SK-N-SH (cell line): ENCODE data around the gene MDH2. TPM values are rescaled to one million over a fixed set of nuclear protein-coding genes. Genes with fewer than 3 reads are reported as not detected.

ENCODE experiments used
- CTCF ChIA-PET: fragments of 300-600, 350-600 bp; formaldehyde crosslinking; extraction: SDS; loops from one replicate; lab custom pipeline; 2021; lab: Yijun Ruan, JAX
- POLR2A ChIA-PET: fragments of 350-600 bp; sonication (Branson Sonifier 250); formaldehyde crosslinking; extraction: SDS; loops from one replicate; lab custom pipeline; 2020; ENCODE audit warnings: antibody characterized with exemption, inconsistent platforms; lab: Yijun Ruan, JAX
- DNase-seq: peaks from one replicate; pipeline ENCODE4 v3.0.0; 2012
- H2AFZ ChIP-seq: fragments of 200-600 bp; sonication (generic); 2 replicates; pipeline ENCODE4 v1.8.1; 2016; ENCODE audit warnings: antibody characterized with exemption, mild to moderate bottlenecking, low read depth
- H3F3A ChIP-seq: fragments of 200-600 bp; sonication (generic); replicated peaks from 2 replicates; pipeline ENCODE3; 2016; ENCODE audit warnings: antibody characterized with exemption, mild to moderate bottlenecking; ENCODE audit not compliant: insufficient read depth
- H3K27ac ChIP-seq, 2 experiments: fragments of 200-500 bp in 1 of 2; fragments of 200-600 bp in 1 of 2; sonication (Bioruptor generic) in 1 of 2; sonication (generic), shearing (Covaris generic) in 1 of 2; 2 replicates each; pipeline versions ENCODE4 v1.5.1 to v1.6.1; 2014 to 2016; ENCODE audit warnings: low read depth in 2 of 2, inconsistent platforms in 1 of 2, low read length in 1 of 2, mild to moderate bottlenecking in 1 of 2, mixed read lengths in 1 of 2
- H3K27me3 ChIP-seq: fragments of 200-600 bp; sonication (generic), shearing (Covaris generic); 2 replicates; pipeline ENCODE4 v1.6.1; 2016; ENCODE audit warnings: mixed run types; ENCODE audit not compliant: insufficient read depth
- H3K36me3 ChIP-seq, 2 experiments: fragments of 200-500 bp in 1 of 2; fragments of 200-600 bp in 1 of 2; sonication (Bioruptor generic) in 1 of 2; sonication (generic) in 1 of 2; replicated peaks in 1 of 2; 2 replicates each; pipeline versions ENCODE3 to v1.5.1; 2014 to 2016; ENCODE audit warnings: low read length in 1 of 2, mild to moderate bottlenecking in 1 of 2; ENCODE audit not compliant: insufficient read depth in 2 of 2, control insufficient read depth in 1 of 2
- H3K4me1 ChIP-seq, 2 experiments: fragments of 200-500 bp in 1 of 2; fragments of 200-600 bp in 1 of 2; sonication (Bioruptor generic) in 1 of 2; sonication (generic), shearing (Covaris generic) in 1 of 2; 2 replicates each; pipeline versions ENCODE4 v1.5.1 to v1.6.1; 2014 to 2016; ENCODE audit warnings: low read depth in 1 of 2, low read length in 1 of 2, mixed run types in 1 of 2; ENCODE audit not compliant: insufficient read depth in 2 of 2, control insufficient read depth in 1 of 2
- H3K4me2 ChIP-seq: fragments of 200-600 bp; sonication (generic), shearing (Covaris generic); 2 replicates; pipeline ENCODE4 v1.6.1; 2017; ENCODE audit warnings: mixed run types
- H3K4me3 ChIP-seq, 2 experiments: fragments of 200-500 bp in 1 of 2; fragments of 200-600 bp in 1 of 2; sonication (Bioruptor generic) in 1 of 2; sonication (generic), shearing (Covaris generic) in 1 of 2; 2 replicates each; pipeline versions ENCODE4 v1.5.1 to v1.8.1; 2014 to 2016; ENCODE audit warnings: low read depth in 2 of 2, inconsistent platforms in 1 of 2, low read length in 1 of 2, mild to moderate bottlenecking in 1 of 2, mixed read lengths in 1 of 2, moderate library complexity in 1 of 2
- H3K79me2 ChIP-seq: fragments of 200-600 bp; sonication (generic); 2 replicates; pipeline ENCODE4 v1.8.1; 2017; ENCODE audit warnings: mild to moderate bottlenecking; ENCODE audit not compliant: insufficient read depth
- H3K9ac ChIP-seq: fragments of 200-600 bp; sonication (generic); 2 replicates; pipeline ENCODE4 v1.6.1; 2017; ENCODE audit warnings: mixed run types
- H3K9me2 ChIP-seq: fragments of 200-600 bp; sonication (generic); 2 replicates; pipeline ENCODE4 v1.6.1; 2017; ENCODE audit warnings: mixed run types
- H3K9me3 ChIP-seq: fragments of 200-600 bp; sonication (generic); 2 replicates; pipeline ENCODE4 v1.6.1; 2017; ENCODE audit warnings: mixed run types, mild to moderate bottlenecking, moderate library complexity
- H4K20me1 ChIP-seq: fragments of 200-600 bp; sonication (generic); 2 replicates; pipeline ENCODE4 v1.6.1; 2017; ENCODE audit warnings: mild to moderate bottlenecking, mixed run types; ENCODE audit not compliant: insufficient read depth
- CTCF ChIP-seq: fragments of 200-600 bp; sonication (generic); IDR thresholded peaks from 2 replicates; pipeline ENCODE4 v1.6.1; 2017; ENCODE audit warnings: antibody characterized with exemption, mild to moderate bottlenecking, moderate library complexity
- GATA2 ChIP-seq: sonication (generic); formaldehyde crosslinking; IDR thresholded peaks from 2 replicates; pipeline ENCODE4 v1.5.0; 2020; ENCODE audit warnings: mild to moderate bottlenecking, missing genetic modification reagents
- NFIC ChIP-seq: IDR thresholded peaks from 2 replicates; pipeline ENCODE4 v1.4.0; 2012; ENCODE audit warnings: borderline replicate concordance
- RCOR1 ChIP-seq: fragments of 150-350 bp; IDR thresholded peaks from 2 replicates; pipeline ENCODE4 v1.6.1; 2017; ENCODE audit warnings: antibody characterized with exemption, low read length
- TAF1 ChIP-seq: IDR thresholded peaks from 2 replicates; pipeline ENCODE4 v1.6.1; 2012; ENCODE audit warnings: low read depth, mild to moderate bottlenecking, low read length, moderate library complexity, borderline replicate concordance
- USF2 ChIP-seq: fragments of 150-350 bp; IDR thresholded peaks from 2 replicates; pipeline ENCODE4 v1.6.1; 2017; ENCODE audit warnings: antibody characterized with exemption, low read length, low read depth, borderline replicate concordance
- WGBS: methylation state at CpG from one replicate; pipeline ENCODE4 v1.1.6; 2017; ENCODE audit warnings: low lambda C conversion rate; 5-methylcytosine and 5-hydroxymethylcytosine counted together
- polyA plus RNA-seq, 3 experiments: library from polyadenylated mRNA; depleted of rRNA; stranded (reverse); fragments of >200 nt; gene quantifications; 2 replicates each; pipeline ENCODE4 v1.2.3, GENCODE V29; 2012
- TF ChIP-seq, protein P1 (sequence below): IDR thresholded peaks from 2 replicates; pipeline ENCODE4 v1.6.1; 2012; ENCODE audit warnings: mild to moderate bottlenecking, low read depth, low read length, moderate library complexity
- TF ChIP-seq, protein P2 (sequence below): IDR thresholded peaks from 2 replicates; pipeline ENCODE4; 2012
- TF ChIP-seq, protein P3 (sequence below): IDR thresholded peaks from 2 replicates; pipeline ENCODE4 v1.4.0; 2012; ENCODE audit warnings: low read depth

The MDH2 gene
- polyA plus RNA-seq, 1 of the 3 experiments (the other 2 are of a cell fraction): 301 TPM

GRCh38 chr7:76060842-76061241 is 12.9 kb downstream of the MDH2 start (continued):
- TF ChIP-seq, protein P1, sequence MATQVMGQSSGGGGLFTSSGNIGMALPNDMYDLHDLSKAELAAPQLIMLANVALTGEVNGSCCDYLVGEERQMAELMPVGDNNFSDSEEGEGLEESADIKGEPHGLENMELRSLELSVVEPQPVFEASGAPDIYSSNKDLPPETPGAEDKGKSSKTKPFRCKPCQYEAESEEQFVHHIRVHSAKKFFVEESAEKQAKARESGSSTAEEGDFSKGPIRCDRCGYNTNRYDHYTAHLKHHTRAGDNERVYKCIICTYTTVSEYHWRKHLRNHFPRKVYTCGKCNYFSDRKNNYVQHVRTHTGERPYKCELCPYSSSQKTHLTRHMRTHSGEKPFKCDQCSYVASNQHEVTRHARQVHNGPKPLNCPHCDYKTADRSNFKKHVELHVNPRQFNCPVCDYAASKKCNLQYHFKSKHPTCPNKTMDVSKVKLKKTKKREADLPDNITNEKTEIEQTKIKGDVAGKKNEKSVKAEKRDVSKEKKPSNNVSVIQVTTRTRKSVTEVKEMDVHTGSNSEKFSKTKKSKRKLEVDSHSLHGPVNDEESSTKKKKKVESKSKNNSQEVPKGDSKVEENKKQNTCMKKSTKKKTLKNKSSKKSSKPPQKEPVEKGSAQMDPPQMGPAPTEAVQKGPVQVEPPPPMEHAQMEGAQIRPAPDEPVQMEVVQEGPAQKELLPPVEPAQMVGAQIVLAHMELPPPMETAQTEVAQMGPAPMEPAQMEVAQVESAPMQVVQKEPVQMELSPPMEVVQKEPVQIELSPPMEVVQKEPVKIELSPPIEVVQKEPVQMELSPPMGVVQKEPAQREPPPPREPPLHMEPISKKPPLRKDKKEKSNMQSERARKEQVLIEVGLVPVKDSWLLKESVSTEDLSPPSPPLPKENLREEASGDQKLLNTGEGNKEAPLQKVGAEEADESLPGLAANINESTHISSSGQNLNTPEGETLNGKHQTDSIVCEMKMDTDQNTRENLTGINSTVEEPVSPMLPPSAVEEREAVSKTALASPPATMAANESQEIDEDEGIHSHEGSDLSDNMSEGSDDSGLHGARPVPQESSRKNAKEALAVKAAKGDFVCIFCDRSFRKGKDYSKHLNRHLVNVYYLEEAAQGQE: no peak

GRCh38 chr7:76062254-76062653 is 14.3 kb downstream of the MDH2 start:
- Histone ChIP-seq H3F3A (peaks cover 19% of the 10 kb centered on the region), H2AFZ (no peak overlapping the region), H3K9me3 (no peaks in the 10 kb centered on the region), H3K79me2 (peaks cover 6% of the 10 kb centered on the region; the same call in 1 of the 2 replicates), H3K9me2 (no peaks in the 10 kb centered on the region), H3K9ac (no peak overlapping the region), H3K27me3 (no peaks in the 10 kb centered on the region), H3K4me2 (no peak overlapping the region), H3K36me3 (peaks cover 68 to 91% of the 10 kb centered on the region in 2 experiments), H3K4me3 (no peak overlapping the region), H3K27ac (no peak overlapping the region), H4K20me1 (no peaks in the 10 kb centered on the region), H3K4me1 (no peaks in the 10 kb centered on the region)
- ChIA-PET POLR2A (interaction anchor here (1.0 kb wide), 1 partner anchor 15 kb away, joined by 3 read pairs; the partner anchor contains the start of genes MDH2 and STYXL1), CTCF (no interaction called here)
- no peak for TF ChIP-seq NFIC
- TF ChIP-seq, protein P2, sequence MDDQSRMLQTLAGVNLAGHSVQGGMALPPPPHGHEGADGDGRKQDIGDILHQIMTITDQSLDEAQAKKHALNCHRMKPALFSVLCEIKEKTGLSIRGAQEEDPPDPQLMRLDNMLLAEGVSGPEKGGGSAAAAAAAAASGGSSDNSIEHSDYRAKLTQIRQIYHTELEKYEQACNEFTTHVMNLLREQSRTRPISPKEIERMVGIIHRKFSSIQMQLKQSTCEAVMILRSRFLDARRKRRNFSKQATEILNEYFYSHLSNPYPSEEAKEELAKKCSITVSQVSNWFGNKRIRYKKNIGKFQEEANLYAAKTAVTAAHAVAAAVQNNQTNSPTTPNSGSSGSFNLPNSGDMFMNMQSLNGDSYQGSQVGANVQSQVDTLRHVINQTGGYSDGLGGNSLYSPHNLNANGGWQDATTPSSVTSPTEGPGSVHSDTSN: no peak
- no peak for TF ChIP-seq TAF1
- no peak for TF ChIP-seq USF2
- TF ChIP-seq, protein P3, sequence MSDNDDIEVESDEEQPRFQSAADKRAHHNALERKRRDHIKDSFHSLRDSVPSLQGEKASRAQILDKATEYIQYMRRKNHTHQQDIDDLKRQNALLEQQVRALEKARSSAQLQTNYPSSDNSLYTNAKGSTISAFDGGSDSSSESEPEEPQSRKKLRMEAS: no peak
- no peak for TF ChIP-seq GATA2 (CRISPR knock-in tag)
- WGBS: 96% methylated on average over 15 of the region's 15 CpGs
- DNase-seq: no peak

- 98% methylated on average over 10 of the region's 10 CpGs for WGBS
- H4K20me1 ChIP-seq: 0 out of 2 replicates have a peak, but pooled peaks cover 4% of the 10 kb centered on the region
- H3K4me3 ChIP-seq: no peak overlapping the region
- ChIA-PET CTCF (interaction anchor here (1.2 kb wide), 1 partner anchor 196 kb away, joined by 6 read pairs; no protein-coding TSS in a partner anchor), POLR2A (interaction anchor here (1.3 kb wide), 1 partner anchor 10 kb away, joined by 6 read pairs; no protein-coding TSS in a partner anchor)
- no peak overlapping the region for H3K27ac ChIP-seq
- no peak overlapping the region for H3K4me2 ChIP-seq
- peaks cover 59 to 87% of the 10 kb centered on the region in 2 experiments for H3K36me3 ChIP-seq
- H3K79me2 ChIP-seq: no peaks in the 10 kb centered on the region
- H3K4me1 ChIP-seq: no peaks in the 10 kb centered on the region
- no peaks in the 10 kb centered on the region for H3K9me2 ChIP-seq
- H3K27me3 ChIP-seq: no peaks in the 10 kb centered on the region
- peaks cover 25% of the 10 kb centered on the region for H3F3A ChIP-seq
- no peak for DNase-seq
- H2AFZ ChIP-seq: no peak overlapping the region
- no peaks in the 10 kb centered on the region for H3K9me3 ChIP-seq
- no peak overlapping the region for H3K9ac ChIP-seq
- TF ChIP-seq CTCF: no peak
- TF ChIP-seq GATA2 (CRISPR knock-in tag): no peak
- no peak for TF ChIP-seq RCOR1
Observed at GRCh38 chr7:76063114-76063513, 15.2 kb downstream of the MDH2 start.
